Activated CD4-positive, alpha-beta T cell treated with anti-CD3 and anti-CD28 coated beads for 1 hour (primary cell): Measurements from ENCODE around the gene PAX9.

Source experiments
- DNase-seq: peaks from one replicate; pipeline ENCODE4 v3.0.0-alpha.2; 2020

The PAX9 gene

GRCh38 chr14:36656687-36657398, 4.8 kb upstream of the PAX9 start:
- DNase-seq: no peak

- no peak for DNase-seq
Observed at GRCh38 chr14:36657399-36658122, 4.1 kb upstream of the PAX9 start.

- DNase-seq: no peak
Observed at GRCh38 chr14:36658123-36659009, 3.3 kb upstream of the PAX9 start.

- DNase-seq: no peak
Observed at GRCh38 chr14:36659010-36659821, 2.4 kb upstream of the PAX9 start.

- no peak for DNase-seq
Observed at GRCh38 chr14:36659822-36660735, 1.6 kb upstream of the PAX9 start.

DNA sequence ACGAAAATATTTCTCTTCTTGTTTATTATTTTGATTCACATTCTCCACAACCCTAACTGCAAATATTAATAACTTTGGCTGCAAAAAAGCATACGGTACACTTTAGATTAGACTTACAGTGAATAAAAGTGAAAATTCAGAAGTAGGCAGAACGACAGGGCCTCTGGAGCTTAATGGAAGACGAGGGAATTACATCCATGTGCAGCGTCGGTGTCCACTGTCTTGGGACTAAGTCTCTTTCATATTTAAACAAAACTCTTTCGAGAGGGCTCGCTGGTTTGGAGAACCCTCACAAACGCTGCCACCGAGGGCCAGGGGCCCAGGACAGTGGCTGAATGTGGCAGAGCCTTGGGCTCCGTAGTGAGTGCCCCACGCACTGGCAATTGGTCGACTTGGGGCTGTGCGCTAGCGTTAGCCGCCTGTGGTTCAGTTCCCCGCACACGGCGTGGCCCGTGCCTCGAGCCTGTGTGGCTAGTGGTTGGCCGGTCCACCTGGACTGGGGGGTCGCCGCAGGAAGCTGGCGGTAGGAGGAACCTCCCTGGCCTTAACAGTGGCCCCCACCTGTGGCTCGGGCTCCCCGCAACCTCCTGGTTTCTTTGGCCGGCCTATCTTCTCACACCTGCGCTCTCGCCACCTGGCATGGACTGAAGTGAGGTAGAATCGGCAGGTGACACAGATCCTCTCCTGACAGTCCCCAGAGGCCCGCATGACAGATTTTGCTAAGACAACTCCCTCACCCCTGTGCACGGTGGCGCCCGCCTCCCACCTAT, 739 bp upstream of the PAX9 start:
- no peak for DNase-seq

- no peak for DNase-seq
Observed at GRCh38 chr14:36662258-36662542, 540 bp downstream of the PAX9 start.

GRCh38 chr14:36662543-36663403, 1.1 kb downstream of the PAX9 start:
- DNase-seq: no peak

DNA sequence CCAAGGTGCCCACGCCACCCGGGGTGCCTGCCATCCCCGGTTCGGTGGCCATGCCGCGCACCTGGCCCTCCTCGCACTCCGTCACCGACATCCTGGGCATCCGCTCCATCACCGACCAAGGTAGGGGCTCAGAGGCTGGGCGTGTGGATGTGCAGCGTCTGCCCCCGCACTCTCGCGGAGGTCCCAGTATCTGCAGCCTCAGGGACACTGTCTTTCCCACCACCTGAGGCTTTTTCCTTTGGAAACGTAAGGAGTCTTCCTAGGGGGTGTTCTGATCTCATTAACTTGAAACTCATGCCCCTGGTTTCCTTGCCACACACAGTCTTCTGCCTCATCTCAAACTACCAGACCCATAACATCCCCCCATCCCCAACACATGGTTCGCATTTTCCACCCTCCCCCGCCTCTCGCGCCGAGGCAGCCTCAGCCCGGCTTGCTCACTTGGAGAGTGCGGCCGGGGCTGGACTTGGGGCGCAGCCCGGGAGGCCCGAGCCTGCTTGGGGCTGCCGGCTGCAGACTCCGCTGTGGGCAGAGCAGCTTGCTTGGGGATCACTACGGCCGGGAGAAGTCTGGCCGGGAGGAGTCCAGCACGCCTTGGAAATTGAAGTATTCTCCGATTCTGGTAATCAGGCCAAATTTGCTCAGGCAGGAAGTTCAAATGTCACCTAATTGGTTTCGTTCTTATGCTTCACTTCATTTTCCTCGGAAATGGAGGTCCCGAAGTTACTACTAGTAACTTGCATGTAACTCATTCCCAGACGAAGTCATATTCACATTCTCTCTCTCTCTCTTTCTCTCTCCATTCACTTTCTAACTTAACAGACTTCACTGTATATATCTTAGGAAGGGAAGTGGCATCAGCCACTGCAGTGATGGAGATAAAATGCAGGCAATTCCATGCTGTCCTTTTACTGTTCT, 2.0 kb downstream of the PAX9 start:
- no peak for DNase-seq

- no peak for DNase-seq
Observed at GRCh38 chr14:36664322-36665193, 2.9 kb downstream of the PAX9 start.

- no peak for DNase-seq
Observed at GRCh38 chr14:36665887-36666415, 4.3 kb downstream of the PAX9 start.

DNA sequence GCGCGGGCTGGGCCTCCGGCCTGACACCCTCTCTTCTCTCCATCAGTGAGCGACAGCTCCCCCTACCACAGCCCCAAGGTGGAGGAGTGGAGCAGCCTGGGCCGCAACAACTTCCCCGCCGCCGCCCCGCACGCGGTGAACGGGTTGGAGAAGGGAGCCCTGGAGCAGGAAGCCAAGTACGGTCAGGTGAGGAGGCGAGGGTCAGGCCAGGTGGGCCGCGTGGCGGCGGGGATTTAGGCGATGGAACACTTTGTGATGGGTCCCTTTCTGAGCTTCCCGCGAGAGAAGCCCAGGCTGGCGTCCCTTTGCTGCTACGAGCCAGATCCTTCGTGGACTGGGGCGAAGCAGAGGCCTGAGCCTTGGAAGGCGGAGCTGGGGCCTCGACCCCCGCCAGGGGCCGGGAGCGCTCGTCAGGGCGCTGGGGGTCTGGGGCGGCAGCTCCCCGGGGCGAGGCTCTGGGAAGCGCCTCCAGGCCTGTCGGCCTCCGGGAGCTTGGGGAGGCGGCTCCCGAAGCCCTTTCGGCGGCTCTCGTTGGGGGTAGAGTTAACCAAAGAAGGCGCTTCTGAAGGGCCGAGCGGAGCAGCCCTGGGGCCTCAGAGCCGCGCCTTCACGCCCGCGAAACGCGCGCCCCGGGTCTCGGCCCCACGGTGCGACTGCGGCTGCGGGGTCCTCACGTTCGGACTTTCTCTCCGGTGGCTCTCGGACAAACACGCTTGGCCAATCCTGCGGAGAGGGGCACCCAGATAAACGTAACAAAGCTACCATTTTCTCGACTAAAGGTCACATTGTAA, 5.0 kb downstream of the PAX9 start:
- DNase-seq: no peak

GRCh38 chr14:36667679-36668078, 6.0 kb downstream of the PAX9 start:
- no peak for DNase-seq

GRCh38 chr14:36671149-36671548, 9.5 kb downstream of the PAX9 start:
- no peak for DNase-seq

- no peak for DNase-seq
Observed at GRCh38 chr14:36672095-36672494, 10.4 kb downstream of the PAX9 start.

- no peak for DNase-seq
Observed at GRCh38 chr14:36674659-36675058, 13.0 kb downstream of the PAX9 start.

GRCh38 chr14:36675581-36675980, 13.9 kb downstream of the PAX9 start:
- no peak for DNase-seq
